OCI-LY7 (cell line): ENCODE data around the gene TK1. TPM values are rescaled to one million over a fixed set of nuclear protein-coding genes. Genes with fewer than 3 reads are reported as not detected.

Source experiments
- BruUV-seq: library from RNA; stranded (reverse); fragments of 400-500 nt; replicated peaks from 2 replicates; lab custom pipeline; 2021; lab: Mats Ljungman, UMichigan
- CTCF ChIA-PET: fragments of 300-600 bp; sonication (Branson Sonifier 250); formaldehyde crosslinking; loops from one replicate; lab custom pipeline; 2022; ENCODE audit warnings: antibody characterized with exemption; ENCODE audit not compliant: unreplicated experiment; lab: Charles Lee
- POLR2A ChIA-PET: fragments of 300-600 bp; sonication (Branson Sonifier 250); formaldehyde crosslinking; loops from one replicate; lab custom pipeline; 2022; ENCODE audit warnings: antibody characterized with exemption; lab: Charles Lee
- DNase-seq: peaks from one replicate; pipeline ENCODE4 v3.0.0-alpha.2; 2015; ENCODE audit warnings: low spot score
- H2AFZ ChIP-seq: fragments of 200-600 bp; sonication (generic), shearing (Covaris generic); 2 replicates; pipeline ENCODE4 v1.6.1; 2014; ENCODE audit warnings: mild to moderate bottlenecking, antibody characterized with exemption, low read length, moderate library complexity
- H3K27ac ChIP-seq: fragments of 200-600 bp; sonication (generic); 2 replicates; pipeline ENCODE4 v1.5.1; 2014; ENCODE audit warnings: mixed run types, low read depth, mild to moderate bottlenecking, moderate library complexity, low read length, inconsistent platforms; ENCODE audit not compliant: poor library complexity, severe bottlenecking
- H3K36me3 ChIP-seq: fragments of 200-600 bp; sonication (generic); 2 replicates; pipeline ENCODE4 v1.6.1; 2014; ENCODE audit warnings: mild to moderate bottlenecking, antibody characterized with exemption, low read length, moderate library complexity, mixed read lengths; ENCODE audit not compliant: insufficient read depth
- H3K4me1 ChIP-seq: fragments of 200-600 bp; sonication (generic); 2 replicates; pipeline ENCODE4 v1.5.1; 2014; ENCODE audit warnings: mild to moderate bottlenecking, low read length; ENCODE audit not compliant: insufficient read depth, poor library complexity, severe bottlenecking
- H3K4me2 ChIP-seq: fragments of 200-600 bp; sonication (generic); 2 replicates; pipeline ENCODE4 v1.6.1; 2014; ENCODE audit warnings: mild to moderate bottlenecking, low read length
- H3K4me3 ChIP-seq: fragments of 200-600 bp; sonication (generic); 2 replicates; pipeline ENCODE4 v1.5.1; 2014; ENCODE audit warnings: mild to moderate bottlenecking, low read depth, low read length; ENCODE audit not compliant: poor library complexity, severe bottlenecking
- H3K79me2 ChIP-seq: fragments of 200-600 bp; sonication (generic); 2 replicates; pipeline ENCODE4 v1.6.1; 2016; ENCODE audit warnings: low read depth, mild to moderate bottlenecking, low read length, moderate library complexity, mixed read lengths; ENCODE audit not compliant: insufficient read depth
- H3K9me2 ChIP-seq: fragments of 200-600 bp; sonication (generic); 2 replicates; pipeline ENCODE4 v1.6.1; 2016; ENCODE audit warnings: mild to moderate bottlenecking, low read length, mixed read lengths; ENCODE audit not compliant: insufficient read depth
- H3K9me3 ChIP-seq: fragments of 200-600 bp; sonication (generic); 2 replicates; pipeline ENCODE4 v1.6.1; 2014; ENCODE audit warnings: mild to moderate bottlenecking, mixed run types, low read length, mixed read lengths
- H4K20me1 ChIP-seq: fragments of 200-600 bp; sonication (generic); 2 replicates; pipeline ENCODE4 v1.6.1; 2014; ENCODE audit warnings: mild to moderate bottlenecking, antibody characterized with exemption, low read length, moderate library complexity, mixed read lengths; ENCODE audit not compliant: insufficient read depth
- CTCF ChIP-seq: fragments of 200-600 bp; sonication (generic); conservative IDR thresholded peaks from 2 replicates; pipeline ENCODE4 v1.5.1; 2014; ENCODE audit warnings: mild to moderate bottlenecking, antibody characterized with exemption, low read length, moderate library complexity, mixed read lengths
- EZH2phosphoT487 ChIP-seq: fragments of 200-600 bp; sonication (generic); IDR thresholded peaks from 2 replicates; pipeline ENCODE4 v1.6.1; 2018; ENCODE audit warnings: low read depth, borderline replicate concordance, mild to moderate bottlenecking, mixed run types, antibody characterized with exemption, low read length, moderate library complexity, mixed read lengths
- intact Hi-C: fragments of 100-400 bp; cut with micrococcal nuclease; formaldehyde crosslinking; loops from one replicate; pipeline ENCODE4 v1.10.0; 2022; ENCODE audit not compliant: unreplicated experiment
- total RNA-seq, 2 experiments: library from RNA; depleted of rRNA in 1 of 2; stranded (reverse); fragments of >200 nt in 1 of 2; shearing (Covaris generic) in 1 of 2; gene quantifications; 2 replicates each; pipeline ENCODE4 v1.2.3, GENCODE V29; 2014 to 2022

The TK1 gene
- total RNA-seq, 2 experiments from 2014 or later, result 108 to 149 TPM

GRCh38 chr17:78143214-78144146 lies 43.4 kb downstream of the TK1 start:
- H3K4me2 ChIP-seq, result no peak overlapping the region

DNA sequence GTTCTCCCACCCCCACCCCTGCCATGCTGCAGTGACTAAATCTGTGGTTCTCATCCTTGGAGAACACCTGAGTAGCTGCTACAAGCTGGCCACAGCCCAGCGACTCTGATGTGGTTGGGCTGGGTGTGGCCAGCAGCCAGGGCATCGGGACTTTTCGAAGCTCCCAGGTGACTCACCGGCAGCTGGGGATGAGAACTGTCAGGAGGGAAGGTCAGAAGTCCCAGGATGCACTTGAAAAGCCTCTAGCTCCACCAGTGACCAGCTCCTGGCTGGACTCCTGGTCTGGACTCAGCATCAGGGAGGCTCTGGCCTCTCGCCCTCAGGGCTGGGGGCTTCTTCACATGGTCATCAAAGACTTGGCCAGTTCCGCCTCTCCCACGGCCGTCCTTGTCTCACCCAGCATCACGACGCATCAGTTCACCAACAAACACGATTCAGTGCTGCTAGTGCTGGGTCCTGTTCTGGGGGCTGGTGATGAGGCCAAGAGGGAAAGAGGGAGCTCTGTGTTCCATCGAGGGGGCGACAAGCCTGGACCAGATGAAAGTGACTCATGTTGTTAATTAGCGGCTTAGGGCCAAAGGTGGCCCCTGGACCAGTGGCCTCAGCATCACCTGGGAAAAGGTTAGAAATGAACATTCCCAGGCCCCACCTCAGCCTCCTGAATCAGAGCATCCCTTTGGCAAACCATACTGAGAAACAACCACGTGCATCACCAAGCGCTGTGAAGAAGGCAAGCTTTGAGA lies 44.6 kb downstream of the TK1 start:
- TF ChIP-seq EZH2phosphoT487 (no peak), CTCF (no peak)
- no peak for DNase-seq
- POLR2A ChIA-PET, result interaction anchor here (0.6 kb wide), 1 partner anchor 8 kb away, joined by 3 read pairs; no protein-coding TSS in a partner anchor
- H3K4me1 ChIP-seq, result peaks cover 27% of the 10 kb centered on the region
- H3K36me3 ChIP-seq, result peaks cover 19% of the 10 kb centered on the region
- no peaks in the 10 kb centered on the region for H3K9me3 ChIP-seq
- intact Hi-C loops, result no loop called here
- no peak overlapping the region for H3K27ac ChIP-seq
- TSS peak; percentile 41 for BruUV-seq
- H3K4me3 ChIP-seq, result no peak overlapping the region
- no peaks in the 10 kb centered on the region for H3K9me2 ChIP-seq
- CTCF ChIA-PET, result no interaction called here
- H3K4me2 ChIP-seq, result no peak overlapping the region
- no peak overlapping the region for H2AFZ ChIP-seq
- no peaks in the 10 kb centered on the region for H4K20me1 ChIP-seq
- no peaks in the 10 kb centered on the region for H3K79me2 ChIP-seq

More at GRCh38 chr17:78143214-78144146, 43.4 kb downstream of the TK1 start:
- Histone ChIP-seq H3K27ac (no peak overlapping the region), H3K79me2 (no peaks in the 10 kb centered on the region), H3K36me3 (peaks cover 13% of the 10 kb centered on the region), H3K4me3 (no peak overlapping the region), H2AFZ (no peak overlapping the region), H4K20me1 (no peaks in the 10 kb centered on the region), H3K9me3 (no peaks in the 10 kb centered on the region), H3K9me2 (no peaks in the 10 kb centered on the region), H3K4me1 (peaks cover 36% of the 10 kb centered on the region)
- BruUV-seq, result no TSS peak
- TF ChIP-seq CTCF (no peak), EZH2phosphoT487 (no peak)
- no peak for DNase-seq
- CTCF ChIA-PET, result interaction anchor here (0.6 kb wide), 1 partner anchor 26 kb away, joined by 3 read pairs; no protein-coding TSS in a partner anchor
- intact Hi-C loops, result no loop called here
- POLR2A ChIA-PET, result interaction anchor here (1.0 kb wide), 1 partner anchor 8 kb away, joined by 3 read pairs; no protein-coding TSS in a partner anchor
